Osteoblast (primary cell): ENCODE data around the gene RBPJ. TPM values are rescaled to one million over a fixed set of nuclear protein-coding genes. Genes with fewer than 3 reads are reported as not detected.

Experiments
- DNase-seq: peaks from one replicate; pipeline ENCODE4 v3.0.0; 2011; ENCODE audit warnings: low spot score, mixed read lengths; ENCODE audit not compliant: insufficient read length; ENCODE audit errors: missing footprints
- H2AFZ ChIP-seq: 2 replicates; pipeline ENCODE4 v1.6.0; 2011; ENCODE audit warnings: mild to moderate bottlenecking, low read length
- H3K27ac ChIP-seq: 2 replicates; pipeline ENCODE4 v1.5.1; 2011; ENCODE audit warnings: mild to moderate bottlenecking, low read depth, low read length, moderate library complexity
- H3K27me3 ChIP-seq: 2 replicates; pipeline ENCODE4 v1.6.0; 2012; ENCODE audit warnings: mild to moderate bottlenecking, control low read depth, inconsistent platforms, low read length, moderate library complexity; ENCODE audit not compliant: insufficient read depth
- H3K36me3 ChIP-seq: 2 replicates; pipeline ENCODE4 v1.5.1; 2011; ENCODE audit warnings: mild to moderate bottlenecking, low read length, control low read depth, moderate library complexity; ENCODE audit not compliant: insufficient read depth
- H3K4me1 ChIP-seq: 2 replicates; pipeline ENCODE4 v1.5.1; 2011; ENCODE audit warnings: mild to moderate bottlenecking, low read length, control low read depth, moderate library complexity; ENCODE audit not compliant: insufficient read depth
- H3K4me2 ChIP-seq: 2 replicates; pipeline ENCODE4 v1.6.0; 2011; ENCODE audit warnings: mild to moderate bottlenecking, low read length; ENCODE audit not compliant: insufficient read depth
- H3K4me3 ChIP-seq: fragments of 200-600 bp; sonication (generic); 3 replicates; pipeline ENCODE4 v1.5.1; 2012; ENCODE audit warnings: mild to moderate bottlenecking, low read length, inconsistent platforms; ENCODE audit not compliant: insufficient read depth
- H3K79me2 ChIP-seq: 2 replicates; pipeline ENCODE4 v1.6.0; 2012; ENCODE audit warnings: mild to moderate bottlenecking, low read length, control low read depth, inconsistent platforms; ENCODE audit not compliant: insufficient read depth
- H3K9me3 ChIP-seq: 2 replicates; pipeline ENCODE4 v1.5.1; 2011; ENCODE audit warnings: low read depth, low read length, control low read depth
- H4K20me1 ChIP-seq: 2 replicates; pipeline ENCODE4 v1.6.0; 2012; ENCODE audit warnings: mild to moderate bottlenecking, low read length, control low read depth; ENCODE audit not compliant: insufficient read depth
- total RNA-seq: library from RNA; depleted of rRNA; stranded (reverse); fragments of >200 nt; gene quantifications from 2 replicates; pipeline ENCODE4 v1.2.3, GENCODE V29; 2012
- TF ChIP-seq, protein P1 (sequence below): IDR thresholded peaks from 2 replicates; pipeline ENCODE4 v1.5.1; 2011; ENCODE audit warnings: mild to moderate bottlenecking, low read depth, low read length, moderate library complexity; ENCODE audit errors: extremely low read depth

RBPJ gene
- total RNA-seq, 1 donor: 106 TPM

DNA sequence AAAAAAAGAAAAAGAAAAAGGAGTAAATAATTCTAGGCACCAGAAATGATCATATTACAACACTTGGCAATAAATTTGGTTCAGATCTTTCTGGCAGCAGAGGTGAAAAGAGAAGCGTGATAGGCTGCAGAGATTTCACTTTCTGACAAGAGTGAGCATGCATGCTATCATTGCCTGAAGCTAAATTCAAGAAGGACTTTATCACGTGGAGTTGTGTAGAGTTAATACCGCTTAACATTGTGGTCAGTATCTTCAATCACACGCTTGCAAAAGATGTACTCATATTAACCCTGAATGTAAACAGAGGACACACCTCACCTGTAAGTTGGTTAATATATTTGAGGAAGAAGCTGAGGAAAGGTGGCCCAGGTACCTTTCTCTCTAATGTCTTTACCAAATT is 31.4 kb upstream of the RBPJ start:
- Histone ChIP-seq H3K4me1 (peaks cover 10% of the 10 kb centered on the region), H3K36me3 (no peaks in the 10 kb centered on the region), H3K27me3 (no peaks in the 10 kb centered on the region), H2AFZ (no peak overlapping the region), H3K4me2 (no peak overlapping the region), H3K27ac (no peak overlapping the region), H3K79me2 (no peaks in the 10 kb centered on the region), H4K20me1 (no peaks in the 10 kb centered on the region), H3K4me3 (no peak overlapping the region), H3K9me3 (no peaks in the 10 kb centered on the region)
- TF ChIP-seq, protein P1, sequence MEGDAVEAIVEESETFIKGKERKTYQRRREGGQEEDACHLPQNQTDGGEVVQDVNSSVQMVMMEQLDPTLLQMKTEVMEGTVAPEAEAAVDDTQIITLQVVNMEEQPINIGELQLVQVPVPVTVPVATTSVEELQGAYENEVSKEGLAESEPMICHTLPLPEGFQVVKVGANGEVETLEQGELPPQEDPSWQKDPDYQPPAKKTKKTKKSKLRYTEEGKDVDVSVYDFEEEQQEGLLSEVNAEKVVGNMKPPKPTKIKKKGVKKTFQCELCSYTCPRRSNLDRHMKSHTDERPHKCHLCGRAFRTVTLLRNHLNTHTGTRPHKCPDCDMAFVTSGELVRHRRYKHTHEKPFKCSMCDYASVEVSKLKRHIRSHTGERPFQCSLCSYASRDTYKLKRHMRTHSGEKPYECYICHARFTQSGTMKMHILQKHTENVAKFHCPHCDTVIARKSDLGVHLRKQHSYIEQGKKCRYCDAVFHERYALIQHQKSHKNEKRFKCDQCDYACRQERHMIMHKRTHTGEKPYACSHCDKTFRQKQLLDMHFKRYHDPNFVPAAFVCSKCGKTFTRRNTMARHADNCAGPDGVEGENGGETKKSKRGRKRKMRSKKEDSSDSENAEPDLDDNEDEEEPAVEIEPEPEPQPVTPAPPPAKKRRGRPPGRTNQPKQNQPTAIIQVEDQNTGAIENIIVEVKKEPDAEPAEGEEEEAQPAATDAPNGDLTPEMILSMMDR: no peak
- no peak for DNase-seq

DNA sequence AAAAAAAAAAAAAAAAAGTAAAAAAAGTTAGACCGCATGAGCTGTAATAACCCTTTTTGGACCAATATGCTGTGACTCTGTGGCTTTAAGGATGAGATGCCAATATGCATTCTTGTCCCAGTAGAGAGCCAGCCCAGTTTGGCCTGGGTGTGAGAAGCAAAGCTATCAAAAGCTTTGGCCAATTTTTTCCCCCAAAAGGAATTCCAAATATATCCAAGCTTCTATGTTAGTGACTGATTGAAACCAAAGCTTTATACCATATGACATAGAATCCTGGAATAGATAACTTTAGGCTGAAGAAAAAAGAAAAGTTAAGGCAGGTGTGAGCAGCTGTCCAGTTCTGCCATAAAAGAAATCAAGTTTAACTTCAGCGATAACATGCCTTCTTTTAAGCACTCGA is 30.5 kb upstream of the RBPJ start:
- Histone ChIP-seq H3K4me3 (no peak overlapping the region), H3K9me3 (no peaks in the 10 kb centered on the region), H4K20me1 (no peaks in the 10 kb centered on the region), H3K36me3 (no peaks in the 10 kb centered on the region), H2AFZ (no peak overlapping the region), H3K4me1 (peaks cover 10% of the 10 kb centered on the region), H3K27me3 (no peaks in the 10 kb centered on the region), H3K27ac (no peak overlapping the region), H3K79me2 (no peaks in the 10 kb centered on the region), H3K4me2 (no peak overlapping the region)
- no peak for DNase-seq
- TF ChIP-seq, protein P1: no peak

DNA sequence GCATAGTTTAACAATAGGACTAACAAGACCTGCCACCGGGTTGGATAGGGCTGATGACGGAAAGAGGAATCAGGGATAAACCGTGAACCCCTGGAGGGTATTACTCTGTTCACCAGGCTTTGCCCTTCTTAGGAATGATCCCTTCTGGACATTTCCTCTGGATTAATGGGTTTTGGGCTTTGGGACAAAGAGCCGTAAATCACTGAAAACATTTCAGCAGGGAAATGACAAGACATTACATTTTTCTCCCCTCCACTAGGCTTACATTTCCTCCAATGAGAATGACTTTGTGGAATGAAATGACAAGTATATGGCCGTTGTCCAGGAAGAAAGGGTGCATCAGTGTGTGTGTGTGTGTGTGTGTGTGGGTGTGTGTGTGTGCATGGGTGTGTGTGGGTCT is 25.9 kb upstream of the RBPJ start:
- Histone ChIP-seq H3K36me3 (no peaks in the 10 kb centered on the region), H3K79me2 (no peaks in the 10 kb centered on the region), H3K27me3 (no peaks in the 10 kb centered on the region), H2AFZ (no peak overlapping the region), H3K27ac (no peak overlapping the region), H3K4me2 (no peak overlapping the region), H4K20me1 (no peaks in the 10 kb centered on the region), H3K4me1 (peaks cover 12% of the 10 kb centered on the region), H3K4me3 (no peak overlapping the region), H3K9me3 (no peaks in the 10 kb centered on the region)
- DNase-seq: no peak
- TF ChIP-seq, protein P1: no peak

DNA sequence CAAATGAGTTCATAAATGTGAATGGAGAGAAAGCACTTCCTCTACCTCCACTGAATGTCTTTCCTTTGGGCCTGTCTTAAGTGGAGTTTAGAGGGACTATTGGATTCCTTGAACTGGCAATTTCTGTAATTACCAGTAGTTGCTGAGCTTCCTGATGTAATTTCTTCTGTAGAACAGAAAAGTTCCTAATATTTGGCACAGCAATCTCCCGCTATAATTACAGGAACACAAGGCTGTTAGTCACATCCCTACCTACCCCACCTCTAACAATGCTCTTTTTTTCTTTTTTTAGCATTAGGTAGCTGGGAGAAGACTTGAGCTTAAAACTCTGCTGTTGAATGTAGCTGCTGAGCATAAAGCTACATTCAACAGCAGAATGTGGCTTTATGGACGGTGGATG is 24.8 kb upstream of the RBPJ start:
- no peak overlapping the region for H3K4me3 ChIP-seq
- H4K20me1 ChIP-seq: no peaks in the 10 kb centered on the region
- TF ChIP-seq, protein P1: no peak
- H3K4me1 ChIP-seq: peaks cover 12% of the 10 kb centered on the region
- H3K27ac ChIP-seq: no peak overlapping the region
- H3K27me3 ChIP-seq: no peaks in the 10 kb centered on the region
- H3K79me2 ChIP-seq: no peaks in the 10 kb centered on the region
- no peak overlapping the region for H3K4me2 ChIP-seq
- no peaks in the 10 kb centered on the region for H3K36me3 ChIP-seq
- H2AFZ ChIP-seq: no peak overlapping the region
- no peak for DNase-seq
- no peaks in the 10 kb centered on the region for H3K9me3 ChIP-seq
